ENCODE data around the gene RNASE4. TPM values are rescaled to one million over a fixed set of nuclear protein-coding genes. Genes with fewer than 3 reads are reported as not detected.

The RNASE4 gene
- total RNA-seq, 2 donors from 2014 or later = 0.73 to 1.6 TPM

DNA sequence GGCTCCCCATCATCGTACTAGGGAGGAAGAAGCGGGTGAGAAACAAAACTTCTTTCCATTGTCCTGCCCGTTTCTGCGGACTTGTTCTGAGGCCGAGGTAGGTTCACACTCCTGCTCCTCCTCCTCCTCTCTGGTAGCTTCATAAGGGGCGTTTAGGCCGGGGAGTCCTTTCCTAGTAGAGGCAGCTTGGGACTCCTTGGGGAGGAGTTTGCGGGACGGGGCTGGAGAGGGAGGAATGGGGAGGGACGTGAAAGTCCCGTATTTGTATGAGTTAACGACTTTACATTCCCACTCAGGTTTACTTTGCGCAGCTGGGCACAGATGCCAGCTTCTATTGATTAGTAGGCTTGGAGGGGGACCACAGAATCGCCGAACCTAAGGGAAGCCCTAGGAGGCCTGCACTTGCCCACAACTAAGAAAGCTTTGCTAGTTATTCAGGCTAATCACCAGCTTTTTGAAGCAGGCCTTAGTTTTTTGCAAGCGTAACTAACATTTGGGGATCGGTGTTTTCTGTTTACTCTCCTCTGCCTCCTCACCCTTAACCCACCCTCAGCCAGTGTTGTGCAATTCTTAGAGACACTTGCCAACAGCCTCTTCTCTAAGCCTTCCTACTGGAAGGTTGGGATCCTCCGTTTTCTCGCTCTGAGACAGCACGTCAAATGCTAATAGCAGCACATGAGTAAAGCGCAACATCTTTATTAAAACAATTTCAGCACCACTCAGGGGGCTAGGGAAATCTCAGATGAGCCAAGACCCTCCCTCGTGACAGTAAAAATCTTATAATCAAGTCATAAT is 499 bp downstream of the RNASE4 start:
- H3K4me1 Mint-ChIP-seq = peaks cover 16% of the 10 kb centered on the region
- peak overlapping the region; percentile 98 for H3K4me3 ChIP-seq (ENCODE audit: low read length)
- no peaks in the 10 kb centered on the region for H3K36me3 ChIP-seq (ENCODE audit: control insufficient read depth, insufficient read depth, low read length)
- H3K36me3 Mint-ChIP-seq (ENCODE audit: low read depth) = no peaks in the 10 kb centered on the region
- H3K9me3 ChIP-seq (ENCODE audit: control insufficient read depth, low read length) = no peaks in the 10 kb centered on the region
- no peaks in the 10 kb centered on the region for H3K27me3 ChIP-seq (ENCODE audit: control insufficient read depth, insufficient read depth, low read length, poor library complexity, severe bottlenecking)
- peak overlapping the region; percentile 74 for H3K27ac Mint-ChIP-seq
- peaks cover 9% of the 10 kb centered on the region for H3K4me1 ChIP-seq (ENCODE audit: control insufficient read depth, insufficient read depth, low read length)
- peaks cover 5% of the 10 kb centered on the region for H3K27me3 Mint-ChIP-seq (ENCODE audit: insufficient read depth)
- no peak for TF ChIP-seq CTCF (conservative IDR thresholded peaks at IDR 0.05)
- no peak overlapping the region for H3K27ac ChIP-seq (ENCODE audit: low read depth, low read length)
- no peak overlapping the region for H3K4me3 Mint-ChIP-seq
- no peaks in the 10 kb centered on the region for H3K9me3 Mint-ChIP-seq
- DNase-seq = no peak
- peak overlapping the region; percentile 54 for H3K9ac ChIP-seq (ENCODE audit: extremely low read depth, low read length, poor library complexity, severe bottlenecking)
- WGBS, 2 experiments (ENCODE audit: insufficient coverage in 1 of 2, insufficient read length in 1 of 2) = 14 to 33% methylated on average over 12 to 22 of the region's 22 CpGs

GRCh38 chr14:20686386-20687143 is 2.2 kb downstream of the RNASE4 start:
- H3K4me3 ChIP-seq (ENCODE audit: low read length) = peak overlapping the region; percentile 42
- H3K27ac ChIP-seq (ENCODE audit: low read depth, low read length) = no peak overlapping the region
- no peaks in the 10 kb centered on the region for H3K9me3 Mint-ChIP-seq
- no peak overlapping the region for H3K9ac ChIP-seq (ENCODE audit: extremely low read depth, low read length, poor library complexity, severe bottlenecking)
- no peak for TF ChIP-seq CTCF (conservative IDR thresholded peaks at IDR 0.05)
- no peaks in the 10 kb centered on the region for H3K9me3 ChIP-seq (ENCODE audit: control insufficient read depth, low read length)
- H3K4me1 ChIP-seq (ENCODE audit: control insufficient read depth, insufficient read depth, low read length) = peaks cover 5% of the 10 kb centered on the region
- DNase-seq = peak; percentile 1
- H3K27me3 Mint-ChIP-seq (ENCODE audit: insufficient read depth) = peaks cover 2% of the 10 kb centered on the region
- peaks cover 8% of the 10 kb centered on the region for H3K4me1 Mint-ChIP-seq
- WGBS, 2 experiments (ENCODE audit: insufficient coverage in 1 of 2, insufficient read length in 1 of 2) = 59 to 75% methylated on average over 3 to 5 of the region's 7 CpGs
- no peaks in the 10 kb centered on the region for H3K36me3 ChIP-seq (ENCODE audit: control insufficient read depth, insufficient read depth, low read length)
- no peaks in the 10 kb centered on the region for H3K36me3 Mint-ChIP-seq (ENCODE audit: low read depth)
- H3K27ac Mint-ChIP-seq = no peak overlapping the region
- H3K27me3 ChIP-seq (ENCODE audit: control insufficient read depth, insufficient read depth, low read length, poor library complexity, severe bottlenecking) = no peaks in the 10 kb centered on the region
- no peak overlapping the region for H3K4me3 Mint-ChIP-seq

DNA sequence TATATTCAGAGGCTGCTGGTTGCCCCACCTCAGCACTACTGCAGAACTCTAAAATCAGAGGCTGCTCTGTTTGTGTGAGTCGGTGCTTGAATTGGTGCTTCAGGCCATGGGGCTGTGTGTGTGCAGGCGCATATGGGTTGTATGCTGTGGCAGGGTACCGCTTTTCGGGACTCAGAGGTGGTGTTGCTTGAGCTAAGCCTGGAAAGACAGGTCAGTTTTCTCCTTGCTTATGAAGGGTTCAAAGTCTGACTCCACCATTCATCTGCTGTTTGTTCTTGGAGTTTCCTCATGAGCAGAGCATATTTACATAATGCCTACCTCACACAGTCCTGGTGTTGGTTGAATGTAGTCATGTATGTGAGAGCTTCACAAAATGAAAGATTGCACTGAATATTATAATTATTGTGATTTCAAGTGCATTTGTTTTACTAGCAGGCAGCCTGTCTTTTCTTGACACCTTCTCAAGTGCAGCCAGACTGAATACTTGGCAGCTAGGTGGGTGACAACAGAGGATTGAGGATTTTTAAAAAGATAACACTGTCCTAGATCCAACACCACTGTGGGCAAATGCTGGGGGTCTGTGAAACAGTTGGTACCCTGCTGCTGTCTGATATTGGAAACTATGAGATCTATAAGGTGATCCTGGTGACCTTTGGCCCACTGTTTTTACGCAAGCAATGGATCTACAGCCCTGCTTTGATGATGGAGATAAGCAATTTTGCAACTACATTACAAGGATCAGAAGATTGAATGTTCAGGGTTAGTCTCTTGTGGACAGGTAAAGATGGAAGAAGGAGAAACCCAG is 3.2 kb downstream of the RNASE4 start:
- H3K9ac ChIP-seq (ENCODE audit: extremely low read depth, low read length, poor library complexity, severe bottlenecking) = no peak overlapping the region
- no peak overlapping the region for H3K27ac ChIP-seq (ENCODE audit: low read depth, low read length)
- H3K36me3 ChIP-seq (ENCODE audit: control insufficient read depth, insufficient read depth, low read length) = no peaks in the 10 kb centered on the region
- Mint-ChIP-seq H3K27ac (no peak overlapping the region), H3K4me1 (peaks cover 8% of the 10 kb centered on the region), H3K4me3 (no peak overlapping the region), H3K27me3 (ENCODE audit: insufficient read depth) (peaks cover 2% of the 10 kb centered on the region), H3K36me3 (ENCODE audit: low read depth) (no peaks in the 10 kb centered on the region), H3K9me3 (no peaks in the 10 kb centered on the region)
- peaks cover 5% of the 10 kb centered on the region for H3K4me1 ChIP-seq (ENCODE audit: control insufficient read depth, insufficient read depth, low read length)
- peak; percentile 24 for DNase-seq
- H3K4me3 ChIP-seq (ENCODE audit: low read length) = peak overlapping the region; percentile 42
- no peak for TF ChIP-seq CTCF (conservative IDR thresholded peaks at IDR 0.05)
- WGBS, 2 experiments (ENCODE audit: insufficient coverage in 1 of 2, insufficient read length in 1 of 2) = 91 to 100% methylated on average over 5 of the region's 5 CpGs
- no peaks in the 10 kb centered on the region for H3K9me3 ChIP-seq (ENCODE audit: control insufficient read depth, low read length)
- no peaks in the 10 kb centered on the region for H3K27me3 ChIP-seq (ENCODE audit: control insufficient read depth, insufficient read depth, low read length, poor library complexity, severe bottlenecking)
